Measurements from ENCODE around the gene PRSS2. TPM values are rescaled to one million over a fixed set of nuclear protein-coding genes. Genes with fewer than 3 reads are reported as not detected.

Gene PRSS2
- total RNA-seq, 1 experiment from 2014 or later, result 27.6 TPM

DNA sequence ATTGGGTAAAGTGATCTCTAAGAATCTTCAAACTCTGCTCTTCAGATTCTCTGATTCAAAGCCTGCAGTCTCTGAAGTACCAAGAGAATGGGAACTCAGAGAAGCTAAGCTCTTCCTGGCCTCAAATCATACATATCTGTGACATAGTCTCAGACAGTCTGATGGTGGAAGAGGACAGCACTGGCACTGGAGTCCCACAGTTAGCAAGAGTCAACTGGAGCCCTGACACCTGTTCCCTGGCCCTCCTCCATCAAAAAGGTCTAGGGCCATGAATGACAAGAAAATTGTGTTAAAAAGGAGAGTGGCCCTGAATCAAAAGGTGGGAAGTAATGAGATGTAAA lies 37.7 kb downstream of the PRSS2 start (continued):
- TF ChIP-seq, protein P1, sequence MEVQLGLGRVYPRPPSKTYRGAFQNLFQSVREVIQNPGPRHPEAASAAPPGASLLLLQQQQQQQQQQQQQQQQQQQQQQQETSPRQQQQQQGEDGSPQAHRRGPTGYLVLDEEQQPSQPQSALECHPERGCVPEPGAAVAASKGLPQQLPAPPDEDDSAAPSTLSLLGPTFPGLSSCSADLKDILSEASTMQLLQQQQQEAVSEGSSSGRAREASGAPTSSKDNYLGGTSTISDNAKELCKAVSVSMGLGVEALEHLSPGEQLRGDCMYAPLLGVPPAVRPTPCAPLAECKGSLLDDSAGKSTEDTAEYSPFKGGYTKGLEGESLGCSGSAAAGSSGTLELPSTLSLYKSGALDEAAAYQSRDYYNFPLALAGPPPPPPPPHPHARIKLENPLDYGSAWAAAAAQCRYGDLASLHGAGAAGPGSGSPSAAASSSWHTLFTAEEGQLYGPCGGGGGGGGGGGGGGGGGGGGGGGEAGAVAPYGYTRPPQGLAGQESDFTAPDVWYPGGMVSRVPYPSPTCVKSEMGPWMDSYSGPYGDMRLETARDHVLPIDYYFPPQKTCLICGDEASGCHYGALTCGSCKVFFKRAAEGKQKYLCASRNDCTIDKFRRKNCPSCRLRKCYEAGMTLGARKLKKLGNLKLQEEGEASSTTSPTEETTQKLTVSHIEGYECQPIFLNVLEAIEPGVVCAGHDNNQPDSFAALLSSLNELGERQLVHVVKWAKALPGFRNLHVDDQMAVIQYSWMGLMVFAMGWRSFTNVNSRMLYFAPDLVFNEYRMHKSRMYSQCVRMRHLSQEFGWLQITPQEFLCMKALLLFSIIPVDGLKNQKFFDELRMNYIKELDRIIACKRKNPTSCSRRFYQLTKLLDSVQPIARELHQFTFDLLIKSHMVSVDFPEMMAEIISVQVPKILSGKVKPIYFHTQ (CRISPR knock-in tag; IDR thresholded peaks at IDR 0.05), result no peak
- TF ChIP-seq FOXP1 (CRISPR knock-in tag; IDR thresholded peaks at IDR 0.05; ENCODE audit: borderline replicate concordance) (no peak), NR2C2 (CRISPR knock-in tag; IDR thresholded peaks at IDR 0.05) (no peak), PRRX2 (CRISPR knock-in tag; IDR thresholded peaks at IDR 0.05) (no peak), IRF1 (CRISPR knock-in tag; IDR thresholded peaks at IDR 0.05) (no peak)

DNA sequence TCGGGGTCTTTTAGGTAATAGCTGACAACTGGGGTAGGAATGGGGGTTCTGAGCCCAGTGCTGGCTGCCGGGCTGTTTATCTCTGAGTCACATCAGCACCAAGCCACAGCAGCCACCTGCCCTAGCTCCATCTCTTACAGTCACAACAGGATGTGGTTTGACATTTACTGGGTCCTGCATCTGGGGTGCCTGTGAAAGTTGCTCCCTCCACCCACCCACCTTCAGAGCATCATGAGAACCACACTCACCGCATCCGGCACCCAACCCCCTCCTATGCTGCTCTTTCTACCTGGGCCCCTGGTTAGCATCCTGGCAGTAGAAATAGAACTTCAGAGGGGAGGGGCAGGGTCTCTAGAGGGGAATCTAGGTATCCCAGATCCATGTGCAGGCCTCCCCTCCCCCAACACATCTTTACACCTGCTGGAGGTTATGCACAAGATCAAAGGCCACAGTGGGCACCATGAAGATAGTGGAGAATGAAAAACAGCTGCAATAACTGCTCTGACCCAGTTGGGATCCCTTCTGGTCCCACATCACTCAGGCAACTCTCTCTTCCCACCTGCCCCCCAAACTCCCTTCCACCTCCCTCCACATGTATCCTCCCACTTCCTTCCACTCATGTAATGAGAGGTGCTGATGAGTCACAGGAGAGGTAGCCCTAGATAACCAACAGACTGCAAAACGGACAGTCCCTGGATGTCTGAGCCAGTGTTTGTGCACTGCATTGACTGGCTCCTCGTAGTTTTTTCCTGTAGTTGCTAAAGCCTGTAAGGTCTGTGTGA lies 38.2 kb downstream of the PRSS2 start:
- Mint-ChIP-seq H3K27me3 (ENCODE audit: low read depth) (peaks cover 18% of the 10 kb centered on the region), H3K9me3 (no peaks in the 10 kb centered on the region), H3K27ac (no peak overlapping the region), H3K4me3 (no peak overlapping the region), H3K36me3 (no peaks in the 10 kb centered on the region), H3K4me1 (peaks cover 55% of the 10 kb centered on the region)
- no peak for DNase-seq (ENCODE audit: low spot score)
- ATAC-seq, result no peak
- ChIA-PET CTCF (interaction anchor here (0.8 to 2.3 kb wide), 7 partner anchors 10 to 470 kb away, joined by 3 to 15 read pairs (median 5); no protein-coding TSS in a partner anchor), POLR2A (interaction anchor here (1.0 kb wide), 1 partner anchor 10 kb away, joined by 5 read pairs; no protein-coding TSS in a partner anchor)
- TF ChIP-seq MLX (CRISPR knock-in tag; IDR thresholded peaks at IDR 0.05) (no peak), FOXP1 (CRISPR knock-in tag; IDR thresholded peaks at IDR 0.05; ENCODE audit: borderline replicate concordance) (no peak), CTCF (IDR thresholded peaks at IDR 0.05) (no peak), MYBL2 (CRISPR knock-in tag; IDR thresholded peaks at IDR 0.05) (no peak), ZNF317 (CRISPR knock-in tag; IDR thresholded peaks at IDR 0.05; ENCODE audit: borderline replicate concordance, low read depth) (no peak), IRF1 (CRISPR knock-in tag; IDR thresholded peaks at IDR 0.05) (no peak), ZNF425 (CRISPR knock-in tag; conservative IDR thresholded peaks at IDR 0.05) (no peak), ZNF396 (CRISPR knock-in tag; IDR thresholded peaks at IDR 0.05; ENCODE audit: borderline replicate concordance) (no peak), OVOL2 (CRISPR knock-in tag; IDR thresholded peaks at IDR 0.05; ENCODE audit: borderline replicate concordance) (no peak), ATF3 (CRISPR knock-in tag; conservative IDR thresholded peaks at IDR 0.05) (no peak), ATF6 (CRISPR knock-in tag; IDR thresholded peaks at IDR 0.05) (no peak), ATF1 (CRISPR knock-in tag; IDR thresholded peaks at IDR 0.05) (no peak), CREM (CRISPR knock-in tag; IDR thresholded peaks at IDR 0.05) (no peak)
- TF ChIP-seq, protein P2, sequence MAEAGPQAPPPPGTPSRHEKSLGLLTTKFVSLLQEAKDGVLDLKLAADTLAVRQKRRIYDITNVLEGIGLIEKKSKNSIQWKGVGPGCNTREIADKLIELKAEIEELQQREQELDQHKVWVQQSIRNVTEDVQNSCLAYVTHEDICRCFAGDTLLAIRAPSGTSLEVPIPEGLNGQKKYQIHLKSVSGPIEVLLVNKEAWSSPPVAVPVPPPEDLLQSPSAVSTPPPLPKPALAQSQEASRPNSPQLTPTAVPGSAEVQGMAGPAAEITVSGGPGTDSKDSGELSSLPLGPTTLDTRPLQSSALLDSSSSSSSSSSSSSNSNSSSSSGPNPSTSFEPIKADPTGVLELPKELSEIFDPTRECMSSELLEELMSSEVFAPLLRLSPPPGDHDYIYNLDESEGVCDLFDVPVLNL (CRISPR knock-in tag; IDR thresholded peaks at IDR 0.05; ENCODE audit: borderline replicate concordance, low read depth), result no peak
- TF ChIP-seq, protein P3, sequence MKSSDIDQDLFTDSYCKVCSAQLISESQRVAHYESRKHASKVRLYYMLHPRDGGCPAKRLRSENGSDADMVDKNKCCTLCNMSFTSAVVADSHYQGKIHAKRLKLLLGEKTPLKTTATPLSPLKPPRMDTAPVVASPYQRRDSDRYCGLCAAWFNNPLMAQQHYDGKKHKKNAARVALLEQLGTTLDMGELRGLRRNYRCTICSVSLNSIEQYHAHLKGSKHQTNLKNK (CRISPR knock-in tag; IDR thresholded peaks at IDR 0.05), result no peak
